Stimulated activated CD4-positive, alpha-beta T cell treated with anti-CD3 and anti-CD28 coated beads, TNF-alpha, amount 100 ng/mL, for 48 hours (primary cell): ENCODE data around the gene UIMC1.

Source experiments
- DNase-seq, 3 donors: peaks; one replicate each; pipeline ENCODE4 v3.0.0-alpha.2; 2020; ENCODE audit warnings: low read depth in 3 of 3

UIMC1 gene

DNA sequence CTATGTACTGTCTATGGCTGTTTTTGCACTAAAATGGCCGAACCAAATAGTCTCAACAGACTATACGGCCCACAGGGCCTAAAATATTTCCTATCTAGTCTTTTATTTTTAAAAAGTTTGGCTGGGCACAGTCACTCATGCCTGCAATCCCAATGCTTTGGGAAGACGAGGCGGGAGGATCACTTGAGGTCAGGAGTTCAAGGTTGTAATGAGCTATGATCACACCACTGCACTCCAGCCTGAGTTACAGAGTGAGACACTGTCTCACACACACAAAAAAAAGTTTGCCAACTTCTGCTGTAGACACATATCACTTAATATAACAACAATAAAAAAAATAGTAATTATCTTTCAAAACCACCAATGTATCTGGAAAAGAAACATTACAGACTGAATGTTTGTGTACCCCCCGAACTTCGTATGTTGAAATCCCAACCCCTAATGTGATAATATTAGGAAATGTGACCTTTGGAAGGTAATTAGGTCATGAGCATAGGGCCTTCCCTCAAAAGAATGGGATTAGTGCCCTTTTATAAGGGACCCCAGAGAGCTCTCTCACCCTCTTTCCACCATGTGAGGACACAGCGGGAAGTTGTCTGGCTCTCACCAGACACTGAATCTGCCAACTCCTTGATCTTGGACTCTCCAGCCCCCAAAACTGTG is 53.9 kb downstream of the UIMC1 start:
- DNase-seq: no peak

DNA sequence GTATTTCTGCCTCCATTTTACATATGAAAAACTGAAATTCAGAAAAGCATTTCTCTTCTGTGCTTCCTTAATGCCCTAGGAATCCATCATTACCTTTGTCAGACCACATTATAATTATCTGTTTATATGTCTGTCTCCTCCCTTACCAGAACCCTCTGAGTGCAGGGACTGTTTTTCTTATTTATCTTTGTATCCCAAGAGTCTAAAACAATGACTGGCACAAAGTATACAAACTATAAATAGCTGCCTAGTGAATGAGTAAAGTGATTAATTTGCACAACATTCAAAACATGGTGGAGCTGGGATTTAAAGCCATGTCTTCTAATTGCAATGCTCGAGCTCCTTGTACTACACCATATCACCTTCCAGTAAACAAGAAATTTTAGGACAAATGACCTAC is 58.1 kb downstream of the UIMC1 start:
- no peak for DNase-seq

DNA sequence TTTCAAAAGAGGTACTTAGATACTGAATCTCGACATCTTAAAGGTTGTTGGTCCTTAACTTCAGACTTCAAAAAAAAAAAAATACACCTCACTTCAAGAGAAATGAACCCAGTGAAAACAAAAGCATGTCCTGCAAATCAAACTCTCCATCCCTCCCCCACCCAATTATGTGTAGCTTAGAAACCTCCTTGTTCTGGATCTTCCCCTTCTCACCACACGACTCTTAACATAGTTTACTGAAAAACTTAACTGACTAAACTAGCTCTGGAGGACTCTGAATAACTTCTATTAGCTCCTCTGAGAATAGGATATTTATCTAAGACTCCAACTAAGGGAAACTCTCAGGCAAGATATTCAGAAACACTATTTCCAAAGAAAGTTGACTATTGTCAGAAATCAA is 58.7 kb downstream of the UIMC1 start:
- no peak for DNase-seq

DNA sequence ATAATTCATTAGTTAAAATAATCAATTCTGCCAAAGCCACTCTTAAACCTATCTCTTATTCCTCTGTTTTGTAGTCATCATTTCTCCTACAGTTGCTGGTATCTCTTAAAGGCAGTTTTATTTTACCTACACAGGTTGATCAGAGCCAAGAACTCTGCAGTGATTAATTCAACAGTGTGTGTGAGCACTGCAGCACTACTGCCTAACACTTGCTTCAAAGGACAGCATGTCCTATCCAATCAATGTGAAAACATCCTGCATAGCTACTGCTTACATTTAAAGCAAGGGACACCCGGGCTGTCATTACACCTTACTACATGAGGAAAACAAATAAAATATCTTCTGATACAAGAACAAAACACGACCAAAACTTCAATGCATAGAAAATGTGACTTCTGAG is 62.3 kb downstream of the UIMC1 start:
- no peak for DNase-seq

DNA sequence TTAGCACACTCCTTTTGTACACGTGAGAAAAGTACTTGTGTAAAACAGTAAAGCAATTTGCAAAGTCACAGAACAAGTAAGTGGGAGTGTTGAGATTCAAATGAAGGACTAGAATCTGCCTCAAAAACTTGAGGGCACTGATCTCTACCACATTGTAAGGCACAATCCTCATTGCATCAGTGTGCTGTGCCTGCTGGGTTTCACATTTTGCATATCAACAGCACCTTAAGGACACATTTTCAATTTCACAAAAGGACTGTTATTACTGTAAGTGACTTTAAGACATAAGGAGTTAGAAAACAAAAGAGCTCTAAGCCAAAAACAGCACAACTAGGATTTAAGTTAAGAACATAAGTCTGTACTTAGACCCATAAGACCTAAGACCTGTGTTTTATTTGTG is 62.8 kb downstream of the UIMC1 start:
- no peak for DNase-seq

DNA sequence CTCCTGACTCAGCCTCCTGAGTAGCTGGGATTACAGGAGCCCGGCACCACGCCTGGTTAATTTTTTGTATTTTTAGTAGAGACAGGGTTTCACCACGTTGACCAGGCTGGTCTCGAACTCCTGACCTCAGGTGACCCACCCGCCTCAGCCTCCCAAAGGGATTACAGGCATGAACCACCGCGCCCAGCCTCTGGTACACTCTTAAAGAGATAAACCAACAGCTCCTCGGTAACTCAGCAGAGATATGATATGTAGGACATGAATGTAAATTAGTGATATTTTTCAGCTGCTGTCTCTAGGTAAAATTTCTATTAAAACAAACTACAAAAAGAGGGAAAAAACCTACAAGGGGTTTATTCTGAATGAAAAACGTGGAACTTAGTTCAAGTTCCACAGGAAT is 64.6 kb downstream of the UIMC1 start:
- DNase-seq: no peak

DNA sequence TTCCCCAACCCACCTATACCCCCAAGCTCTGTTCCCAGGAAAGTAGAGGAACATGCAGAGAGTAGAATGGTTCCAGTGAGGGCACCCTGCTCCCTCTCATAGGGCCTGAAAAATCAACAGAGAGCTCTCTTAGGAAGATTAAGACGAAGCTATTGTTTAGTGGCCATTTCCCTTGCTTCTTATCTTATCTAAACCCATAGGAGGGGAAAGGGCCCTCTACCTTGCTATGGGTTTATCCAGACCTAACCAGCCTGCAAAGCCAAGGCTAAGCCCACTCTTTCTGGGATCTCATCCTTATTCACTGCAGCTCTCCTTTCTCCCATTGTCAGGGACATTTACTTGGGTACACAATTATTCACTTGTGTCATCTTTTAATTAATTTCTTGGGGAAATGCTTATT is 68.1 kb downstream of the UIMC1 start:
- no peak for DNase-seq

DNA sequence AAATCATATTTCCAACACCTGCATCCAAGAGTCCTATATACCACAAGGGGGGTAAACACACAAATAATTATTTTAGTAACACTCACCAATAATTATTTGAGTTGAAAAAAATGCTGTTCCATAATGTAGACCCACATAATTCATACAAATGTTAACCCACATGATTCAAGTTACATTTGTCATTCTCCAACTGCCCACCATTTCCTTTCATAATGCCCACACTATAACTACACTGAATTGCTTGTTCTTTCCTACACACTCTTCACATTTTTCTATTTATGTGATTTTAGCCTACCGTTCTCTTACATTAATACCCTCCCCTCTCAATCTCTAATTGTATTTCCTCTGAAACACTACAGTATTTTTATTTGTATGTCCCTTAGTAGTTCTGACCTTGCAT is 71.6 kb downstream of the UIMC1 start:
- no peak for DNase-seq

DNA sequence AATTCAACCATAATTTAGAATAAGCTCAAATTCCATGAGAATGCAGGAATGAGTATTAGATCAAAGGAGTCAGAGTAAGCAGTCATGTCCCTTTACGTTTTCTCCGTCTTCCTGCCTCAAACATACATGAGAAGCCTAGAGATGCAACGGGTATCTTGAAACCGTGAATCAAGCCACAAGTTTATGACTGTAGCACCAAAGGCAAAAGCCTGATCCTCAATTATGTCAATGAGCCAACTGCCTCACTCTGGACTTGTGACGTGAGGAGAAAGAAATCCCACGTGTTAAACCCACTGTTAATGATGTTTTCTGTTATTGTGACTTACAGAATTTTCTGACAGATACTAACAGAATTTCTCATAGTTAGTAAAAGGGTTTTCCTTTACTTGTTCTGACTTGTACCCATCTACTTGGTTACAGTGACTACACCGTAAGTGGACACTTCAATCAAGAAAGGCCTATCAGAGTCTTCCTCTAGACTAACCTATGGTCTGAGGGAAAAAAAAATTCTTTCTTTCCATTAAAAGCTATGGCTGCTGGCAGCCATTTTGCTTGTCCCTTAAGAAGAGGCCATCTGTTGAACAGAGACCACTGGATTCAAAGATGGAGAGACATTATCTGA is 72.2 kb downstream of the UIMC1 start:
- no peak for DNase-seq

DNA sequence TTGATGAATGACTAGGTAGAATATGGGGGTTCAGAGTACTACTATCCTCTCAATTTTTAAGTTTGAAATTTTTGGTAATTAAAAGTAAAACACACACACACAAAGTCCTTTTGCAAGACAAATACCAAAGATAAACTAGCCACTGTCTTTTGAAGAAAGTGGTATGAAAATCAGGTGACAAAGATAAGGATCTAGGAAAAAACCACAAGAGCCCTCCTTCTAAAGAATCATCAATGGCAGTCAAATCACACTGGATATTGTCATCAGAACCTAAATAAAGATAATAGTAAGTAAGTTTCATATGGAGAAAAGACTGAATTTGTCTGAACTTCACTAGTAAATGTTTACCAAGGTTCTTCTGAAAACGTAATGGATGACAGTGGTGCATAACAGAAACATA is 76.9 kb downstream of the UIMC1 start:
- no peak for DNase-seq

DNA sequence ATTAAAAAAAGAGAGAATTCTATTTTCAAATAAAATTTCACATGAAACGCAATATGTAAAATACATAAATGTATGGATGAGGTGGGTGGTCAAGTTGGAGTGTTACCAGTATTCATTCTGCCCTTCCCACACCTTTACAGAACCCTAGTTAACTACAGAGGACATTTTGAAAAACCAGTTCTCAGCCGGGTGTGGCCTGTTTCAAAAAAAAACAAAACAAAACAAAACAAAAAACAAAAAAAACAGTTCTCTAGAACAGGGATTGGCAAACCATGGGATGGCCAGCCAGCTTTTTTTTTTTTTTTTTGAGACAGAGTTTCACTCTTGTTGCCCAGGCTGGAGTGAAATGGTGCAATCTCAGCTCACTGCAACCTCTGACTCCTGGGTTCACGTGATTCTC is 79.0 kb downstream of the UIMC1 start:
- no peak for DNase-seq

DNA sequence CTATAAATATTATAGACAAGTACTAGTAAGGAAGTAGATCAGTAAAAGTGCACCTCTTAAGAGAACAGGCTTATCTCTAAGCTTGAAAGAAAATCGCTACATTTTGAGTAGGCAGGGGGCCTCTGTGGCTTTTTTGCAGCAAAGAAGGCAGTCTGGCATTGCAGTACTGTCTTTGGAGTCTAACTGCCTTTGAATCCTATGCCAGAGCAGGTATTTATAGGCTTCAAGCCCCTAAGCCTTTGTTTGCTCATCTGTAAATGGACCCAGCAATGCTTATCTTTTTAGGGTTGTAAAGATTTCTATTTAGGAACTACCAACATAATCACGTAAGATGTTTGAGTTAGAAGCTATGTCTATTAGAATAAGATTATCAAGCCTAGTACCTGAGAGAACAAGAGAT is 83.8 kb downstream of the UIMC1 start:
- DNase-seq: no peak

DNA sequence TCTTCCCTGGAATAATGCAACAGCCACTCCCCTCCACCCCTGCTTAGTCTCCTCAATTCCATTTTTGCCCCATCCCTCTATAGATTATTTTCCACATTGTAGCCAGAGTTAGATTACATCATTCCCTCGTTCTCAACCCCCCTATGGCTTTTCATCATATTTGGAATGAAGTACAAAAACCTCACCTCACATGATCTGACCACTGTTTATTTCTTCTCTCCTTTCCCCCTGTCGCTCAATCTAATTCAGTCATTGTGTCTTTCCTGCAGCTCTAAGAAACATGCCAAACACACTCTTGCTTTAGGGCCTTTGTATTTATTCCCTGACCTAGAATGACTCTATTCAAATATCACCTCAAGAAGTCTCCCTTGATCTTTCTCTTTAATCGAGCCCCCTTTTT is 84.9 kb downstream of the UIMC1 start:
- no peak for DNase-seq

DNA sequence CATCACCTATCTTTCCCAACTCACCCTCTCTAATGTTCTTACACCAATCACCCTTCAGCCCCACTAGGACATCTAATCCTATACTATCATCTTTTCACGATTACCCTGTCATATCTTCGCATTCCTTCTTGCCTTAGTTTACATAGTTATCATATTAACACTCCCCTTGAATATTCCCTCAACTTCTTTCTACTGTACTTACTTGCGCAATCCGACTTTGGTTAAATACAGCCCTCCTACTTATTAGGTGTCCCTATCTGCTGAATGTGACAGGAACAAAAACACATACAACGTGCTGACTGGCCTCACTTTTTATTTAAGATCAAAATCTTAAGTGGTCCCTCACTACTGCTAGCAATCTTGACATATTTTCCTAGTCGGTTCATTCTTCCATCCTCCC is 88.0 kb downstream of the UIMC1 start:
- DNase-seq: no peak

DNA sequence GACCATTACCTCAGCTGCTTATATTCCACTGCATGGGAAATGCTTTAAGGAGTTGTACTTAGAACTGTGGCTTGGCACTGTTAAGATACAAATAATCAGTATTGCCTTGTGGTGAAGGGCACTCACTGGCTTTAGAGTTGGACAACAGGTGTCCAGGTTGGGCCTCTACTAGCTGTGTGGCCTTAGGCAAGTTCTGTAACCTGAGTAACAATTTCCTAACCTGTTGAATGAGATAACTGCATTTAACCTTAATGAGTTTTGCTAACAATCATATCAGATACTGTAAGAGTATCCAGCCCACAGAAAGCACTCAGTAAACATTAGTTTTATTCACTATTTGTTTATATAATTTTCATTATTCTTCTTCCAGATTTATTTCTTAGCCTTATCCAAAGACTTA is 90.2 kb downstream of the UIMC1 start:
- no peak for DNase-seq

DNA sequence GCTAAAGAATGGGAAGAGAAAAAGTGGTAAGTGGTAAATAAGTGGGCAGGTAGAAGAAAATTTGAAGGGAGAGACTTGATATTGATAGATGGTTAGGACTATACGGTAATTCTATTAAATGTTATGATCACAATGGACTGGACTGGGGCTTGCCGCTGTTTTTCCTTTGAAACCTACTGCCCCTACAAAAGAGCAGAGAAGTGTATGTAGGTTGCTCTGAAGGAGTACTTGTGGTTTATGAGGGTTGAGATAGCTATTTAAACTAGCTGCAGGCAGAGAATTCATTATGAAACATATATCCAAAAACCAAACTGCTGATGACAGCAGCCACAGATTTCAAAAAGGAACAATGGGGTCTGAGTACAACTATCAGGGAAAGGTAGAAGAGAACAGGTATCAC is 90.7 kb downstream of the UIMC1 start:
- DNase-seq: no peak

DNA sequence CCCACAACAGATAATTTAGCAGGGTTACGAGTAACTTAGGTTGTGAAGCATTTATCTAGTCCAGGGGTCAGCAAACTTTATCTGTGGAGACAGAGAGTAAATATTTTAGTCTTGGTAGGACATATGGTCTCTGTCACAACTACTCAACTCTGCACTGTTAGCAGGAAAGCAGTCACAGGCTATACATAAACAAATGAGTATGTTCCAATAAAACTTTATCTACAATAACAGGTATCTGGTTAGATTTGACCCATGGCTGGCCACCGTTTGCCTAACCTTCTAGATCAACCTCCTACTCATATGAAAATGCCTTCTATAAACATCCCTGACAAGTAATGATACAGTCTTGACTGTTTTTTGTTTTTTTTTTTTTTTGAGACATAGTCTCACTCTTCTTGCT is 94.5 kb downstream of the UIMC1 start:
- DNase-seq: no peak

DNA sequence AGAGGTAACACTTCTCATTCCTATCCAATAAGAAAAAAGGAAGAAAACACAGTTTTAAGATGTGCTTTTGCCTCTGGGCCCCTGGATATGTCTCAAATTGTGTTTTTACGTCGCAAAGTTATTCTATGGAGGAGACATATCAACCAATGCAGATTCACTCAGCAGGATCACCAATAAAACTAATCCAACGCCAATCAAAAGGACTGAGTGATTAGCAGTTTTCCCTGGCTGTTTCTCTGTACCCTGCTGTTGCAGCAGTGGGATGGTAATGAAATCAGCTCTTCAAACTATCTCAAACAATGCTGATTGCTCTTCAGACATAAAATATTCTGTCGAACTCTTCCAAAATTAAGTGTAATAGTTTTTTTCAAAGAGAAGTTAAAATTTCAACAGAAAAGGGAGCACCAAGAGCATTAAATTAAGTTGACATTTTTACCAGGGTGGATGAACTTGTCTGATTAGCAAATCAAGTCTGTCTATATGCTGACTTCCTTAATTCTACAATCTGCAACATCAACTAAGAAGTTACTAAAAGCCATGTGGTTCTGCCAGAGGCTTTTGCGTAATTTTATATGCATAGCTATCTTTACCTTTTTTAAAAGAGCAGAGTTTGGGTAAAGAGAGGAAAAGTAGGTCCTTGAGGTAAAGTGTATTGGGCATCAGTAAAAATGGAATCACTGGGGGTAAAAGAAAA is 97.8 kb downstream of the UIMC1 start:
- no peak for DNase-seq

DNA sequence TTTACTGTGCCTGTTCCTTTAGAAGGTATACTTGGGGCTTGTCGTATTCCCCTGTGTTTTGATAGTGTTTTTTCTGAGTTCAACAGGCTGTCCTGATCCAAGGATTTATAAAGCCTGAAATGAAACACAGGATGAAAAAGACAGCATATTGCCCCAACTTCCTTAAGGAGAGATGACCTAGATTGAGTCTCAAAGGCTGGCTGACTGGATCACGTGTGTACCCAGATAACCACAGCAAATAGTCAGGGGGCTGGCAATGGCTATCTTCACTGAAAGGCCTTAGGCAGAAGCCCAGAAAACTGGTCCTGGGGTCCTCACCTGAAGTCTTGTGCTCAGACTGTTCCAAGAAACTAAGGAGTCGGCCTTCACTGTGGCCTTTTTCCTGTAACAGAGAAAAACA is 99.8 kb downstream of the UIMC1 start:
- DNase-seq: no peak

DNA sequence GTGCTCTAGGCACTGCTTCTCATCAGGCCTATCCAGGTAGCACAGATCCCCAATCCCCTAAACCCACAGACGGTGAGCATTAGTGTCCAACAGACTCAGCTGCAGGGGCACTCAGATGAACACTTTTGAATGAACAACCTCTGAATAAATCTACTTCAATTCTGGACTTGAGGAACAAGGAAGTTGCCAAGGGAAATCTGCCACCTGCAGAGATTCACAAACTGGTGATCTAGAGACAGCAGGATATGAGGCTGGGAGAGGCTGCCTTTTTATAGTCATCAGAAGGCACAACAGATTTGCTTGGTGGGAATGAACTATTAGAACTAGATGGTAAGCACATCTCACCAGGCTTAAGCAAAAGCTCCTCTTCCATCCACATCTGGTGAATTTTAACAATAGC is 100.5 kb downstream of the UIMC1 start:
- DNase-seq: no peak

DNA sequence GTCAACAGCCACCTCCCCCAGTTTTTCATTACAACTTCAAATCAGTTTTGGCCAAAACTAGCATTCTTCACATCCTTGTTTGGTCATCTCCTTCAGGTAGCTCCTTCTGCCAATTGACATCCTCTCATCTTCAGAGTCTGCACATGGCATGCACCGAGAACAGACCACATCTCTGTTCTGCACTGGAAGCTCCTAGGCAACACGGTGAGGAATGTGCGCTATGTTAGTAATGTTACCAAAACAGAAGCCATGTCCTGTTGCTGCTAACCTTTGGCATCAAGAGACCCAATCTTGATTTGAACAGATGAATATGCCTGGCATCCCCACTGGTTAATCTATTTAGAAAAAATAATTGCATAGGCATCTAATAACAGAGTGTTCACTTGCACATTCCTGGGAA is 102.3 kb downstream of the UIMC1 start:
- no peak for DNase-seq

DNA sequence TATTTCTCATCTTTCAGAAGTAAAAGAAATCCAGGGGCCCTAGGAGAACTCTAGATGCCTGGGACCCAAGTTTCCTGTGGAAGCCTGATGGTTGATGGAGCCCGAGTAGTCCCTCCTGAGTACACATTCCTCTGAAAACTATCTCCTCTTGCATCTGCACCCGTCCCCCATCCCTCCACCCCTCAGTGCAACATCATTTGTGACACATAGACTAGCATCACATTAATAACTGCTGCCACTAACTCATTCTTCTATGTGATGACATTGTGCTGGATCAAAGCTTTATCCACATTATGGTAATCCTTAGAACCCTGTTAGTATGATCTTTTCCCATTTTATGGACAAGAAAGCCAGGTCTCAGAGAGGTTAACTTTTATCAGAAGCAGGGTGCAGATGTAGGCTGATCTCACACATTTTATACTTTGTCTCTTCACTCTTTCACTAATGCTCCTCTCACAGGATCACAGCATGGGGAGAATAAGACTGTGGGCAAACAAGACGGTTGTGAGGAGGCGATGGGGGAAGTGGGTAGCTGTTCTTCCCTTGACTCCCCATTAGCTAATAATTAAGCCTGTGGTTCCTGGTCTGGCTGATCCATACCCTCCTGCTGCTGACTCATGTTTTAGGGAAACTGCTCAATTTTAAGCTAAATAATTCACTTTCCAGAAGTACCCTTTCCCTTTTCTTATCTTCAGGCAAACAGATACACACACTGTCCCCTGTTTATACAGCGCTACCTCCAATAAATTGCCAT is 103.5 kb downstream of the UIMC1 start:
- no peak for DNase-seq
